ENCODE data around the gene BRAT1. TPM values are rescaled to one million over a fixed set of nuclear protein-coding genes. Genes with fewer than 3 reads are reported as not detected.

The BRAT1 gene
- polyA plus RNA-seq, 1 donor from 2014 or later, result 60.3 TPM

DNA sequence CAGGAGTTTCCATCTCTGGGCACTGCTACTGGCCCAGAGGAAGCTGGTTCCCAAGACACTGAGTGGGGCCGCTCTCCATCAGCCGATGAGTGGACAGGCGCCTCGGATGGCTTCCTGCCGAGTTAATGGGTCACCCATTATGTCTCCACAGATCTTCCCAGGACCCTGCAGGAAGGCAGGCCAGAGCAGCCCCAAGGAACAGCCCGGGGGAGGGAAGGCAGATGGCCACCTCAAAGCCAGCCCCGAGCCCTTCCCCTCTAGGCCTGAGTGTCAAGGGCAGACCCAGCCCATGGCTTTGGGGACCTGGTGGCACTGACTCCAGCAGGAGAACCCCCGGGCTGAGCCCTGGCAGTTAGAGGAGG lies 39.1 kb downstream of the BRAT1 start:
- H3K4me3 ChIP-seq (ENCODE audit: low read length), result no peak overlapping the region
- no peak overlapping the region for H3K27ac ChIP-seq (ENCODE audit: low read length)
- H4K20me1 ChIP-seq (ENCODE audit: insufficient read depth), result no peaks in the 10 kb centered on the region
- no peaks in the 10 kb centered on the region for H3K9me2 ChIP-seq (ENCODE audit: insufficient read depth, low read length)
- no peaks in the 10 kb centered on the region for H3K36me3 ChIP-seq (ENCODE audit: insufficient read depth, low read length)
- no peak overlapping the region for H2AFZ ChIP-seq (ENCODE audit: low read depth, low read length)
- no peaks in the 10 kb centered on the region for H3F3A ChIP-seq (ENCODE audit: insufficient read depth, low read length, poor library complexity, severe bottlenecking)
- peaks cover 8% of the 10 kb centered on the region for H3K79me2 ChIP-seq (replicated peaks; ENCODE audit: insufficient read depth, low read length)
- H3K4me2 ChIP-seq (ENCODE audit: low read length), result no peak overlapping the region
- no peak for TF ChIP-seq MXI1 (conservative IDR thresholded peaks at IDR 0.05; ENCODE audit: poor library complexity, severe bottlenecking)
- no peak for TF ChIP-seq EP300 (conservative IDR thresholded peaks at IDR 0.05; ENCODE audit: poor library complexity, severe bottlenecking)
- no peak for TF ChIP-seq CTCF (IDR thresholded peaks at IDR 0.05; ENCODE audit: poor library complexity, severe bottlenecking)
- no peak for TF ChIP-seq RAD21 (conservative IDR thresholded peaks at IDR 0.05)
- TF ChIP-seq, protein P1, sequence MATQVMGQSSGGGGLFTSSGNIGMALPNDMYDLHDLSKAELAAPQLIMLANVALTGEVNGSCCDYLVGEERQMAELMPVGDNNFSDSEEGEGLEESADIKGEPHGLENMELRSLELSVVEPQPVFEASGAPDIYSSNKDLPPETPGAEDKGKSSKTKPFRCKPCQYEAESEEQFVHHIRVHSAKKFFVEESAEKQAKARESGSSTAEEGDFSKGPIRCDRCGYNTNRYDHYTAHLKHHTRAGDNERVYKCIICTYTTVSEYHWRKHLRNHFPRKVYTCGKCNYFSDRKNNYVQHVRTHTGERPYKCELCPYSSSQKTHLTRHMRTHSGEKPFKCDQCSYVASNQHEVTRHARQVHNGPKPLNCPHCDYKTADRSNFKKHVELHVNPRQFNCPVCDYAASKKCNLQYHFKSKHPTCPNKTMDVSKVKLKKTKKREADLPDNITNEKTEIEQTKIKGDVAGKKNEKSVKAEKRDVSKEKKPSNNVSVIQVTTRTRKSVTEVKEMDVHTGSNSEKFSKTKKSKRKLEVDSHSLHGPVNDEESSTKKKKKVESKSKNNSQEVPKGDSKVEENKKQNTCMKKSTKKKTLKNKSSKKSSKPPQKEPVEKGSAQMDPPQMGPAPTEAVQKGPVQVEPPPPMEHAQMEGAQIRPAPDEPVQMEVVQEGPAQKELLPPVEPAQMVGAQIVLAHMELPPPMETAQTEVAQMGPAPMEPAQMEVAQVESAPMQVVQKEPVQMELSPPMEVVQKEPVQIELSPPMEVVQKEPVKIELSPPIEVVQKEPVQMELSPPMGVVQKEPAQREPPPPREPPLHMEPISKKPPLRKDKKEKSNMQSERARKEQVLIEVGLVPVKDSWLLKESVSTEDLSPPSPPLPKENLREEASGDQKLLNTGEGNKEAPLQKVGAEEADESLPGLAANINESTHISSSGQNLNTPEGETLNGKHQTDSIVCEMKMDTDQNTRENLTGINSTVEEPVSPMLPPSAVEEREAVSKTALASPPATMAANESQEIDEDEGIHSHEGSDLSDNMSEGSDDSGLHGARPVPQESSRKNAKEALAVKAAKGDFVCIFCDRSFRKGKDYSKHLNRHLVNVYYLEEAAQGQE (IDR thresholded peaks at IDR 0.05; ENCODE audit: borderline replicate concordance), result no peak
- TF ChIP-seq EZH2 (IDR thresholded peaks at IDR 0.05; ENCODE audit: borderline replicate concordance, insufficient read depth, low read length, poor library complexity, severe bottlenecking), result no peak
- no peak for TF ChIP-seq POLR2AphosphoS5 (IDR thresholded peaks at IDR 0.05)
- TF ChIP-seq TAF1 (IDR thresholded peaks at IDR 0.05; ENCODE audit: low read depth), result no peak
- no peak for TF ChIP-seq SMC3 (conservative IDR thresholded peaks at IDR 0.05; ENCODE audit: poor library complexity)
- H3K27me3 ChIP-seq (ENCODE audit: insufficient read depth, low read depth, low read length), result peaks cover 10% of the 10 kb centered on the region
- no peak overlapping the region for H3K9ac ChIP-seq (ENCODE audit: low read length)
- no peaks in the 10 kb centered on the region for H3K9me3 ChIP-seq (ENCODE audit: low read length)

DNA sequence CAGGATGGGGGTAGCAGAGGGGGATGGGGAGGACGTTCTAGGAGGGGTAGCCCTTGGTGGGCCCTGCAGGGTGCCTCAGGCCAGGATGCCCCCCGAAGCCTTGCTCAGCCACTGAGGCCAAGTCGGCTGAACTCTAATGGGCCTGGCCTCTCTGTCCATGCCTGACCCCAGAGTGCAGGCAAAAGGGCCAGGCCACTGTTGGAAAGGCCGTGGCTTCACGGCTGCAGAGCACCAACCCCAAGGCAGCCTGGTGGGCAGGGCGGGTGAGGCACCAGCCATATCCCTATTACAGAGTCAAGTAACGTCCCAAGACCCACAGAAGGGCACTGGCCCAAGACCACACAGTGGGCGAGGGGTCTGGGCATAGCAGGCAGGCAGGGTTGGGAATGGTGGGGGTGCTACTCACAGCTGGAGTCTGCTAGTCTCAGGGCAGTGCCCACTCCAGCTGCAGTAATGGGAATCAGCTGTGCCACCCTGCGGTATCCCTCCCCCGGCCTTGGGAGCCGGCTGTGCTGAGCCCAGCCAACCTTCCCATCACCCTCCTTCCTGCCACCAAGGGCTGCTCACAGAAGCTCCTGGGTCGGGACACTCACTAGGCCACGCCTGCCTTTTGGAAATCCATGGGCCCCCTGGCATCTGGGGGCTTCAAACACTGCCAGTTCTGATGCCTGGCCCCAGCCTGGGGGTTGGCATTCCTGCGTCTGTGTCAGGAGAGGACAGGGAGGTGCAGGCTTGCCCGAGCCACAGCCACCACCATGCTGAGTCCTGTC lies 39.7 kb downstream of the BRAT1 start:
- no peak overlapping the region for H2AFZ ChIP-seq (ENCODE audit: low read depth, low read length)
- no peak overlapping the region for H3K9ac ChIP-seq (ENCODE audit: low read length)
- H3K4me2 ChIP-seq (ENCODE audit: low read length), result no peak overlapping the region

More for the DNA sequence above, 39.7 kb downstream of the BRAT1 start:
- peaks cover 6% of the 10 kb centered on the region for H3K79me2 ChIP-seq (replicated peaks; ENCODE audit: insufficient read depth, low read length)
- H3K27ac ChIP-seq (ENCODE audit: low read length), result no peak overlapping the region
- H3K4me3 ChIP-seq (ENCODE audit: low read length), result no peak overlapping the region
- no peaks in the 10 kb centered on the region for H4K20me1 ChIP-seq (ENCODE audit: insufficient read depth)
- H3K27me3 ChIP-seq (ENCODE audit: insufficient read depth, low read depth, low read length), result peaks cover 10% of the 10 kb centered on the region
- H3F3A ChIP-seq (ENCODE audit: insufficient read depth, low read length, poor library complexity, severe bottlenecking), result no peaks in the 10 kb centered on the region
- no peaks in the 10 kb centered on the region for H3K9me2 ChIP-seq (ENCODE audit: insufficient read depth, low read length)
- no peak for TF ChIP-seq RAD21 (conservative IDR thresholded peaks at IDR 0.05)
- no peak for TF ChIP-seq MXI1 (conservative IDR thresholded peaks at IDR 0.05; ENCODE audit: poor library complexity, severe bottlenecking)
- TF ChIP-seq SMC3 (conservative IDR thresholded peaks at IDR 0.05; ENCODE audit: poor library complexity), result no peak
- no peak for TF ChIP-seq POLR2AphosphoS5 (IDR thresholded peaks at IDR 0.05)
- TF ChIP-seq, protein P1 (IDR thresholded peaks at IDR 0.05; ENCODE audit: borderline replicate concordance), result no peak
- TF ChIP-seq EZH2 (IDR thresholded peaks at IDR 0.05; ENCODE audit: borderline replicate concordance, insufficient read depth, low read length, poor library complexity, severe bottlenecking), result no peak
- no peak for TF ChIP-seq CTCF (IDR thresholded peaks at IDR 0.05; ENCODE audit: poor library complexity, severe bottlenecking)
- no peak for TF ChIP-seq EP300 (conservative IDR thresholded peaks at IDR 0.05; ENCODE audit: poor library complexity, severe bottlenecking)
- TF ChIP-seq TAF1 (IDR thresholded peaks at IDR 0.05; ENCODE audit: low read depth), result no peak
- H3K9me3 ChIP-seq (ENCODE audit: low read length), result no peaks in the 10 kb centered on the region
- no peaks in the 10 kb centered on the region for H3K36me3 ChIP-seq (ENCODE audit: insufficient read depth, low read length)
